Liver (tissue), 3 donors: Measurements from ENCODE around the gene WDR5.
"Not testable (repeated sequence)": the region's sequence is repeated elsewhere in the genome, so short reads cannot be mapped to it uniquely, and the experiment has no call there.

Source experiments
- ATF3 ChIP-seq: IDR thresholded peaks from 2 replicates; pipeline ENCODE4 v1.6.1; 2016; ENCODE audit warnings: antibody characterized with exemption
- CTCF ChIP-seq: fragments of 150-350 bp; IDR thresholded peaks from 2 replicates; pipeline ENCODE4 v1.5.1; 2017; ENCODE audit warnings: improper control_type of control experiment, low read depth, low read length; ENCODE audit not compliant: missing input control
- FOXA1 ChIP-seq: IDR thresholded peaks from 2 replicates; pipeline ENCODE4 v1.6.1; 2016; ENCODE audit warnings: antibody characterized with exemption
- RAD21 ChIP-seq, 2 donors: IDR thresholded peaks; 2 replicates each; pipeline ENCODE4 v1.6.1; 2016; ENCODE audit warnings: antibody characterized with exemption in 2 of 2, mild to moderate bottlenecking in 2 of 2
- donor health status: healthy.
- donor health status: healthy.

GRCh38 chr9:134118972-134119371, 16.9 kb upstream of the WDR5 start:
- TF ChIP-seq CTCF; FOXA1; ATF3; RAD21 (IDR thresholded peaks at IDR 0.05): not testable (repeated sequence)
